HG03103 (cell line): Measurements from ENCODE around the gene SSTR3.

ENCODE experiments used
- ATAC-seq: cut with Tn5 transposase; IDR thresholded peaks from one replicate; pipeline ENCODE4 v1.9.1; 2021; ENCODE audit warnings: low read depth; ENCODE audit not compliant: unreplicated experiment

The SSTR3 gene

DNA sequence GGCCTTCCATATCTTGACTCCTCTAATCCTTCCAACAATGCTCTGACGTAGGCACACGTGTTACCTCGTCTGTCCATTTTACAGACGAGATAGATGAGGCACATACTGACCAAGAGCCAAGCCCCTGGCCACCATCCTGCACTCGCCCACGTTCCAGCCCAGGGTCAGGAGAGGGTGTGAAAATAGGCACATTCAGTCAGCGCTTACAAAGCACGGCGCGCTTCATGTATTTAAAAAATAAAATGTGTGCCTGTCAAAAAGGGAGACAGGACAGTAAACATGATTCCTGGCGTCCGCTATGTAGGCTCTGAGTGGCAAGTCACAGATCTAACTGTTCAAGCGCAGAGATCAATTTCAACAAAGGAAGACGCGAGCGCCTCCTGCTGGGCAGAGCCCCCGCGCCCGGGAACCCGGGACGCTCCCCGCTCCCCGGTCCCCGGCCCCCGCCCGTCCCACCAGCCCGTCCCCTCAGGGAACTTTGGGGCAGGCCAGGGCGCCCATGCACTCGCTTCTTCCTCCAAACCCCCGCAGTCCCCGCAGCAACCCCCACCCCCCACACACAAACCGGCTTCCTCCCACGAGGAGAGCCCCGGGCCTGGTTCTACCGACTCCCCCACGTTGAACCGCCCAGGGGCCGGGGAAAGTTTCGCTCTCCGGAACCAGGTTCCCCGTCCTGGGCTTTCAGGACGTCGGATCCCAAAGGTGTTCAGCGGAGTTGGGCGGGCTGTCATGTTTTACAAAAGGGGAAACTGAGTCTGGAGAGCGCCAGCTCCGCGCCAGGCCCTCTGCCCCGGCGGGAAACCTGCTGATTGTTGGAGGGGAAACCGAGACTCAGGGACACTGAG, 13.8 kb downstream of the SSTR3 start:
- ATAC-seq = no peak

- ATAC-seq = no peak
These were observed 14.6 kb downstream of the SSTR3 start for GRCh38 chr22:37197451-37198257.

- no peak for ATAC-seq
These were observed 15.5 kb downstream of the SSTR3 start for GRCh38 chr22:37196539-37197450.

DNA sequence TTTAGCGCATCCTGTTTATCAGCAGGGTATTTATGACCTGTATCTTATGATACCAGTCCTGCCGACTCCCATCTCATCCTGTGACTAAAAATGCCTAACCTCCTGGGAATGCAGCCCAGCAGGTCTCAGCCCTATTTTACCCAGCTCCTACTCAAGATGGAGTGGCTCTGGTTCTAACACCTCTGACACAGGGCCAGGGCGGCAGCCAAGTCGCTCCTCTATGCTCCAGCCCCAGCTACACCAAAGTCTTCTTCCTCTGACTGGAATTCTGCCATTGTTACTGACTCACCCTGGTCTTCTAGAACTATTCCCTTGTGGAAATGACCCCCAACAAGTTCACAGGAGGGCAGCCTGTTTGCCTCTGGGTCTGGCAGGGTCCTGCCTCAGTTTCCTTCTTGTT, 16.4 kb downstream of the SSTR3 start:
- ATAC-seq = no peak

DNA sequence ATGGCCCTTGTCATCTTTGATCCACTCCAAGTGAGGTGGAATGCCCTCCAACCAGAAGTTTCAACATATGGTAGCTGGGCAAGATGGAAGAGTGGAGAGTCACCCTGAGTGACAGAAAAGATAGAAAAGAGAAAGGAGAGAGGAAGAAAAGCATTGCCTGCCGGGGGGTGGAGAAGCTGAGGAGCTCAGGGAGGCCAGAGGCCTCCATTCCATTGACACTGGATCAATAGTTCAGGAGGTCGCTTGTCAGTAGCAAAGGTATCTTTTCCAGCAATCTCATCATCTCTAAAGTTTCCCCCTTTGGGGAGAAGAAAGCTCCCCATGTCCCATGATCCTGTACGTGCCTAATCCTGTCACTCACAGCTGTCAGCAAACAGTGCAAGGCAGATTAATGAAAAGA, 17.5 kb downstream of the SSTR3 start:
- ATAC-seq = no peak

DNA sequence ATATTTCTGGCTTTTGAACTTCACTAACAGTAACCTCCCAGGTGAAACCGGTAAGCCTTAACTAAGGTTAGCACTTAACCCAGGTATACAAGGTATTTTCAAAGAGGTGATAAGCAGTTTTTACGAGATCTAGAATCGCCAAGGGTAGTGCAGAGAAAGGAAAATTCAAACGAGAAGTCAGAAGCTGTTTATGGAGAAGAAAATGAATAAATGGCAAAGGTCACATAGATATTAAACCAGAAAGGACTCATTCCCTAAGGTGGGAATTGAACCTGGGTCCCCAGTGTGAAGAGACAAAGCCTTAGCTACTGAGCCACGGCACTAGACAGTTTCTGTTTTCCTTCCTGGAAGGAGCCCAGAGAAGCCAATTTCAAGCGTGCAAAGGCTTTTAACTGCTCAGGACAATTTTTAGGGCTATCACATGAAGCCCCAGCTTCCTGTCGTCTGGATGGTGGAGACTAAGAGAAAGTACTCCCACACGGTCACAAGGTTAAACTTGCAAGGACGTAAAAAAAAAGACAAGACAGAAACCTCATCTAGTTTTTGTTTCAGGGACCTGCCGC, 18.6 kb downstream of the SSTR3 start:
- ATAC-seq = no peak

DNA sequence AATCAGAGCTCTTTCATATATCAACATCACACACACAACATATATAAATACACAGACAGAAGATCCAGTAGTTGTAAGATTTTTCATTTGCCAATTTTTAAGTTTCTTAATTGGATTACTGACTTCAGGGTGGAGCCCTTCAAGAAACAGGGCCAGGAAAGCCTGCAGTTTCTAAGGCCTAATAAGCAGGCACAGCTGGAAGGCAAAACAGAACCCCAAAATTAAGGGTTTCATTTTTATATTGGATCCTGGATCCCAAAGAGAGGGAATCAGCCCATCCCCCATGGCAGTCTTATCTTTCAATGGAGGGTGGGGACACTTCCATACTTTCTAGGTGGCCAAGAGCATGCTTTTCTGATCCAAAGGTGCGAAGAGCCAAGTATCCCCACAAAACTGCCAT, 19.5 kb downstream of the SSTR3 start:
- ATAC-seq = no peak

GRCh38 chr22:37192204-37192603, 20.1 kb downstream of the SSTR3 start:
- no peak for ATAC-seq

DNA sequence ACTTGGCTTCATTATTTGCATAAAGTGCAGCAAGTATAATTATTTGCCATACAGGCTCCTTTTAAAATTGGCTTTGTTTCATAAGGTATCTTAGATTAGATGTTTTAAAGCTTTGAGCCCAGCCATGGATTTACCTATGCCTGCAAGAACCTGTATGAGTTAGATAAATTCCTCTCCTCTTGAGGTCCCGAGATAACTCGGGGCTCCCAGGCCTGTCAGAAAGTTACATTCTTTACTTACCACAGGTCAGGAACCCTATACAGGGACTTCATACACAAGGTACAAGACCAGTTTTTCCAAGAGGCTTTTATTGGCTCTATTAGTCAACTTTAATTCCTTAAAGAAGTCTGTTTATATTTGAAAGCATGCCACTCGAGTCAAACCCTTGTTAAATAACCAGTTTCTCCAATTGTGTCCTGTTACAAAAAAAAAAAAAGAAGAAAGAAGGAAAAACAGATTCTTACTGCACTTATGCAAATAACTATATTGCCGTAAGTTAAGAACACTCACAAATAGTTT, 22.0 kb downstream of the SSTR3 start:
- ATAC-seq = no peak

DNA sequence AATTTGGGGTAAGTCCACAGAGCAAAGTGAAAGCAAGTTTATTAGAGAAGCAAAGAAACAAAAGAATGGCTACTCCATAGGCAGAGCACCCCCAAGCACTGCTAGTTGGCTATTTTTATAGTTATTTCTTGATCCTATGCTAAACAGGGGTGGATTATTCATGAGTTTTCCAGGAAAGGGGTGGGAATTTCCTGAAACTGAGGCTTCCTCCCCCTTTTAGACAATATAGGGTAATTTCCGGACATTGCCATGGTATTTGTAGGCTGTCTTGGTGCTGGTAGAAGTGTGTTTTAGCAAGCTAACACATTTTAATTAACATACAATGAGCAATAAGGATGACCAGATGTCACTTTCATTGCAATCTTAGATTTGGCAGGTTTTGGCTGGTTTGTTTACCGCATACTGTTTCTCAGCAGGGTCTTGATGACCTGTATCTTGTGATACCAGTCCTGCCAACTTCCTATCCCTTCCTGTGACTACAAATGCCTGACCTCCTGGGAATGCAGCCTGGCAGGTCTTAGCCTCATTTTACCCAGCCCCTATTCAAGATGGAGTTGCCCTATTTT, 23.3 kb downstream of the SSTR3 start:
- ATAC-seq = no peak

DNA sequence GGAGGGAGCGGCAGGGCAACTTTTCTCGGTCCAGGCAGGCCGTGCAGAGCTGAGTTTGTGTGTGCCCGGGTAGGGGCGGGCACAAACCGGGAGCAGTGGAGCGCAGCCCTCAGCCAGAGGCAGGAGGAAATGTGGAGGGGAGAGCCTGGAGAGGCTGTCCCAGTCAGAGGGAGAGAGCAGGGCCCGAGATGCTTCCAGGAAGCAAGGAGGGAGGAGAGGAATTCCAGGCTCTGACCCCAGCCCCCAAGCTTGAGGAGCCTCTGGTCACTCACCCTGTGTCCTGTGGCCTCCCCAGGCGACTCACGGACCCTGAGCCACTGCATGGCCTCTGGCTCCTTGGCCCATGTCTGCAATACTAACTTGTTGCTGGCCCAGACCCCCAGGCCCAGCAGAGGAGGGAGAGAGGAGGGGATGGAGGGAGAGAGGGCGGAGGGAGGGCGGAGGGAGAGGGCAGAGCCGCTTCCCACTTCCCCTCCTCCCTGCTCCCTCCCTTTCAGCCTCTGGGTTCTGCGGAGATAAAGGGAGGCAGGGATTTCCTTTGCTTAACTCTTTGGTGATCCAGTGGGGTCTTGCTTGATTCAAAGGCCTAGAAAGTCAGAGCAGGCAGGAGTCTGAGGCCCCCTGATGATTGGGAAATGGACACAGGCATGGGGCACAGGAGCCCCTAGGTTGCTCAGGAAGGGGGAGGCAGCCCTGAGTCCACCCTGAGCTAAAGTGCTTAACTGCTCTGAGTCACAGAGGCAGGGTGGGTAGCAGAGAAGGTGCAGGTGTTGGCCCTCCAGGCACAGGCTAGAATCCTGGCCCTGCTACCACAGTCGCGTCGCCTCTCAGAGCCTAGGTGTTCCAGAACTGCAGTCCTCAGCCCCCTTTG, 24.2 kb downstream of the SSTR3 start, which contains the start of gene C1QTNF6:
Gene C1QTNF6 (minus strand): TSS at position 357 of the 871 bp plus-strand sequence. CDS start 34 bp downstream, at position 323.
- ATAC-seq = no peak

- no peak for ATAC-seq
These were observed 24.8 kb downstream of the SSTR3 start for GRCh38 chr22:37187552-37187890.

GRCh38 chr22:37186997-37187522, 25.2 kb downstream of the SSTR3 start:
- ATAC-seq = no peak

- no peak for ATAC-seq
These were observed 25.9 kb downstream of the SSTR3 start for GRCh38 chr22:37186228-37186996.

DNA sequence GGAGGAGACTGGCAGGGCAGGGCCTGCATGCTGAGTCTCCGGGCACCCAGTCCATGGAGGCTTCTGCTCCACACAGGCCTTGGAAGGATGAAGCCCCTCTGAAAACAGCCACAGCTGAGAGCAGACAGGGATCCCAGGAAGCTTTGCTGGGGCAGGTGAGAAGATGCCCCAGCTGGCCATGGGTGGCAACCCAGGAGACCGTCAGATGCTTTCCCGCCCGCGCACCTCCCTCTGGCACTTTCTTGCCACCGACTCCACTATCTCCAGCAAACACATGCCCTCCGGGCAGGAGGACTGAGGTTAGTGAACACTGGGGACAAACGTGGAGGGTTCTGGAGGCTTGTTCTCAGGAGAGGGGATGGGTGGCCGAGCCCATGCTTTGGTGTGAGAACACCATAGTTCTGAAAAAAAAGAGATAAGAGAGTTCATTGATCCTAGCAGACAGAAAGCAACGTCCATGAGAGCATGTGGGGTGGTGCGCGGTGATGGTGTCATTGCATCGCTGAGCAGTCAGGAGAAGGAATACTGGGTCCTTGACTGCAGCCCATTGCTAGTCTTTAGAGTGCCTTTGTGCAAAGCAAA, 26.5 kb downstream of the SSTR3 start:
- ATAC-seq = no peak

GRCh38 chr22:37184816-37185541, 27.3 kb downstream of the SSTR3 start:
- no peak for ATAC-seq

GRCh38 chr22:37184380-37184755, 27.9 kb downstream of the SSTR3 start:
- no peak for ATAC-seq
